ENCODE data around the gene RAB13.

The RAB13 gene

DNA sequence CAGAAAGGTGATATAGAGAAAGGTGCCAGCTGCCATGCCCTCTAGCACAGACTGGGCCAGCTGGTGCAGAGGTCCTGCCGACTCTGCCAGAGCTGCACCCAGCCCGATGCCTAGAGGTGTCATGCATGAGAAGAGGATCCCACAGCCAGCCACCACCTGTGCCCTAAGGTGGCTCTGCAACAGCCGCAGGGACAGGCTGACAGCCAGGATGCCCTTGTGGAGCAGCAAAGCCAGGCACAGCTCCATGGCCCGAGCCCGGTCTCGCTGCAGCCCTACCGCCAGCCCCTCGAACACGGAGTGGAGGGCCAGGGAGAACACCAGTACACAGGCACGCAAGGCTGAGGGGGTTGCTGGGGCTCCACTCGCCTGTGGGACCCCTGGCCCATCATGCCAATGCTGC, 25.9 kb downstream of the RAB13 start:
- H3K9me3 Mint-ChIP-seq = no peaks in the 10 kb centered on the region
- H3K36me3 Mint-ChIP-seq (ENCODE audit: low read depth) = peaks cover 14% of the 10 kb centered on the region
- H3K4me1 Mint-ChIP-seq = peaks cover 50% of the 10 kb centered on the region
- no peaks in the 10 kb centered on the region for H3K27me3 Mint-ChIP-seq (ENCODE audit: low read depth)
- TF ChIP-seq, protein P1, sequence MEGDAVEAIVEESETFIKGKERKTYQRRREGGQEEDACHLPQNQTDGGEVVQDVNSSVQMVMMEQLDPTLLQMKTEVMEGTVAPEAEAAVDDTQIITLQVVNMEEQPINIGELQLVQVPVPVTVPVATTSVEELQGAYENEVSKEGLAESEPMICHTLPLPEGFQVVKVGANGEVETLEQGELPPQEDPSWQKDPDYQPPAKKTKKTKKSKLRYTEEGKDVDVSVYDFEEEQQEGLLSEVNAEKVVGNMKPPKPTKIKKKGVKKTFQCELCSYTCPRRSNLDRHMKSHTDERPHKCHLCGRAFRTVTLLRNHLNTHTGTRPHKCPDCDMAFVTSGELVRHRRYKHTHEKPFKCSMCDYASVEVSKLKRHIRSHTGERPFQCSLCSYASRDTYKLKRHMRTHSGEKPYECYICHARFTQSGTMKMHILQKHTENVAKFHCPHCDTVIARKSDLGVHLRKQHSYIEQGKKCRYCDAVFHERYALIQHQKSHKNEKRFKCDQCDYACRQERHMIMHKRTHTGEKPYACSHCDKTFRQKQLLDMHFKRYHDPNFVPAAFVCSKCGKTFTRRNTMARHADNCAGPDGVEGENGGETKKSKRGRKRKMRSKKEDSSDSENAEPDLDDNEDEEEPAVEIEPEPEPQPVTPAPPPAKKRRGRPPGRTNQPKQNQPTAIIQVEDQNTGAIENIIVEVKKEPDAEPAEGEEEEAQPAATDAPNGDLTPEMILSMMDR (IDR thresholded peaks at IDR 0.05; ENCODE audit: unreplicated experiment in 3 of 3) = no peak
- peak overlapping the region in 2 of 3 experiments; percentile 60 to 71 for H3K27ac Mint-ChIP-seq
- H3K4me3 Mint-ChIP-seq = peak overlapping the region; percentile 85 to 98 (median 86)

DNA sequence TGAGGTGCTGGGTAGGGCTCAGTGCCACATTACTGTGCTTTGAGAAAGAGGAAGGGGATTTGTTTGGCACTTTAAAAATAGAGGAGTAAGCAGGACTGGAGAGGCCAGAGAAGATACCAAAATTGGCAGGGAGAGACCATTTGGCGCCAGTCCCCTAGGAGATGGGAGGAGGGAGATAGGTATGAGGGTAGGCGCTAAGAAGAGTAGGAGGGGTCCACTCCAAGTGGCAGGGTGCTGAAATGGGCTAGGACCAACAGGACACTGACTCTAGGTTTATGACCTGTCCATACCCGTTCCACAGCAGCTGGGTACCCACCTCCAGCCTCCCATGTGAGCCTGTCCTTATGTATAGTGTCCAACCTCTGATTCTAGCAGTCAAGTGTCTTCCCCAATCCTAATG, 26.7 kb downstream of the RAB13 start:
- no peaks in the 10 kb centered on the region for H3K27me3 Mint-ChIP-seq (ENCODE audit: low read depth)
- H3K4me3 Mint-ChIP-seq = peak overlapping the region; percentile 93 to 98 (median 97)
- TF ChIP-seq, protein P1 (IDR thresholded peaks at IDR 0.05; ENCODE audit: unreplicated experiment in 3 of 3) = no peak
- peaks cover 15% of the 10 kb centered on the region for H3K36me3 Mint-ChIP-seq (ENCODE audit: low read depth)
- peak overlapping the region; percentile 60 to 87 (median 87) for H3K27ac Mint-ChIP-seq
- peaks cover 50% of the 10 kb centered on the region for H3K4me1 Mint-ChIP-seq
- no peaks in the 10 kb centered on the region for H3K9me3 Mint-ChIP-seq

DNA sequence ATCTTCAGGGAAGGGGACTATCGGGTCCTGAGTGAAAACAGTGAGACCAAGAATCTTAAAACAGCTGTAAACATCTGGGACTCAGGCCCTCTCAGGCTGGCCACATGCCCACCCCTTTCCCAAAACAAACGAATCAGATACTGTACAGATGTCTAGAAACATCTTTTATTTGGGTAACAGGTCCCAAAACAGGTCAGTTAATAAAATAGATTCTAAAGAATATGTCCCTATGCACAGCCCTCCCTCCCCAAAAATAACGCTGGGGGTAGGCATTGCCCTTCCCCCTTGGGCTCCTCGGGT, 27.2 kb downstream of the RAB13 start:
- Mint-ChIP-seq H3K36me3 (ENCODE audit: low read depth) (peaks cover 21% of the 10 kb centered on the region), H3K4me1 (peaks cover 49% of the 10 kb centered on the region), H3K27ac (peak overlapping the region; percentile 60 to 89 (median 87)), H3K9me3 (no peaks in the 10 kb centered on the region), H3K27me3 (ENCODE audit: low read depth) (no peaks in the 10 kb centered on the region), H3K4me3 (peak overlapping the region; percentile 93 to 98 (median 97))
- TF ChIP-seq, protein P1 (IDR thresholded peaks at IDR 0.05; ENCODE audit: unreplicated experiment in 3 of 3) = no peak

DNA sequence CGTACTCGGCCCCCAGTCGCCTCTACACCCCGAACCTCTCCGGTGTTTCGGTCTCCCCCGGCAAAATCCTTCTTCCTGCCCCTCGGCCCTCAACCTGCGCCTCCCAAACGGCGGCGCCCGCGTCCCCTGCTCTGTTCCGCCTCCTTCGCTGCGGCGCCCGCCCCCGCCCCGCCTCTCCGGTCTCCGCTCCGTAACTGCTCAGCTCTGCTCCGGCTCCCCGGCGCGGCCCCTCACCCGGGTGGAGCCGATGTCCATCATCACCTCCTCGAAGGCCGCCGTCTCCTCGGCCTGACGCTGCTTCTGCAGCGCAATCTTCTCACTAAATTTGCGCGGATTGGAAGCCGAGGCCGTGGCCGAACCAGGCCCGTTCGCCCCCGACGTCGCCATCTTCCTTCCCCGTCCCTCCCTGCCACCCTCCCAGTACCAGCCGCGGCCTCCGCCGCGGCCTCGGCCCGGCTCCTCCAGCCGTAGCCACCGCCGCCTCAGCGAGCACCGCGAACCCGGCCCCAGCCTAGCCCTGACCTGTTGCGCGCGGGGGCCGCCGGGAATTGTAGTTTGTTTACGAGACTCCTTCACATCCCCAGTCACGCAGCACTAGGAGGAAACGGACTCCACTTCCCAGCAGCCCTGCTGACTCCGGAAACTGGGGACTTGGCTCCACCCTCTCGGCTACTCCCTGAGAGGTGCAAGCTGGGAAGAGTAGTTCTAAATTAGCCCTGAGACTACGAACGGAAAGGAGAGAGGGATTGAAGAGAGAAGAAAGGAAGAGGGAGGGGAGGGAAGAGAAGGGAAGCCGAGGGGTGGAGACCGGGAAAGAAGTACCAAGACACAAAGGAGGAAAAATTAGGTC, 27.8 kb downstream of the RAB13 start, which contains the start of gene CRTC2:
CRTC2 (minus strand) TSS at position 502 of the 850 bp plus-strand sequence; CDS start at position 387, 115 bp downstream.
- peaks cover 44% of the 10 kb centered on the region for H3K4me1 Mint-ChIP-seq
- H3K9me3 Mint-ChIP-seq = no peaks in the 10 kb centered on the region
- H3K36me3 Mint-ChIP-seq (ENCODE audit: low read depth) = peaks cover 24% of the 10 kb centered on the region
- H3K27ac Mint-ChIP-seq = peak within 1 kb of the TSS; percentile 60 to 89 (median 87)
- TF ChIP-seq, protein P1 (IDR thresholded peaks at IDR 0.05; ENCODE audit: unreplicated experiment in 3 of 3) = no peak
- no peaks in the 10 kb centered on the region for H3K27me3 Mint-ChIP-seq (ENCODE audit: low read depth)
- peak within 1 kb of the TSS; percentile 93 to 98 (median 97) for H3K4me3 Mint-ChIP-seq

DNA sequence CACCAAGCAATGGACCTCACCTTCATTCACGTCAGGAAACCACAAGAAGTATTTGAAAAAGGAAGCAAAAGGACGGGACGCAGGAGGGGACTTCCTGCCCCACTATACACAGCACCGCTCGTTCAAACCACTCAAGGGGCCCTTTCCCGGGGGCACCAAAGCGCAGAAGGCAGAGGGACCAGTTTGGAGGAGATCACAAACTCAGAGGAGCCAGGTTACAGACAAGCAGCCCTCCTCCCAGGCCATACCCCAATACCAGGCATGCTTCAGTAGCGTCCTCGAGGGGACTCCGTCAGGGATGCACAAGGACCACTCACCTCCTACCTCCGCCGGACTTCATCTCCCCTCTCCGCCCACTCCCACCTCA, 28.4 kb downstream of the RAB13 start:
- Mint-ChIP-seq H3K4me1 (peaks cover 39% of the 10 kb centered on the region), H3K4me3 (peak overlapping the region; percentile 93 to 98 (median 97)), H3K27me3 (ENCODE audit: low read depth) (no peaks in the 10 kb centered on the region), H3K9me3 (no peaks in the 10 kb centered on the region), H3K27ac (peak overlapping the region; percentile 60 to 89 (median 87)), H3K36me3 (ENCODE audit: low read depth) (peaks cover 26% of the 10 kb centered on the region)
- TF ChIP-seq, protein P1 (IDR thresholded peaks at IDR 0.05; ENCODE audit: unreplicated experiment in 3 of 3) = no peak

Measured in nephron (organoid).